ENCODE measurements around the gene FCHO2.
A peak's percentile ranks its signal among the peaks of the same experiment; 100 is the strongest.

- peak; percentile 63; the same call in 1 of the 2 replicates for TF ChIP-seq POLR2AphosphoS5 (IDR thresholded peaks at IDR 0.05; ENCODE audit: borderline replicate concordance, low read depth, low read length)
- no peak for TF ChIP-seq EZH2 (IDR thresholded peaks at IDR 0.05)
Observed at GRCh38 chr5:72955768-72956323, at the start of gene FCHO2.
